GM19193 (cell line): Measurements from ENCODE around the gene FHIT.

ENCODE experiments used
- POLR2A ChIP-seq: IDR thresholded peaks from 4 replicates; pipeline ENCODE4 v1.6.1; 2011; ENCODE audit not compliant: insufficient read depth, insufficient read length; ENCODE audit errors: extremely low read depth

FHIT gene

GRCh38 chr3:61073566-61074165, 177.6 kb downstream of the FHIT start:
- TF ChIP-seq POLR2A = no peak

DNA sequence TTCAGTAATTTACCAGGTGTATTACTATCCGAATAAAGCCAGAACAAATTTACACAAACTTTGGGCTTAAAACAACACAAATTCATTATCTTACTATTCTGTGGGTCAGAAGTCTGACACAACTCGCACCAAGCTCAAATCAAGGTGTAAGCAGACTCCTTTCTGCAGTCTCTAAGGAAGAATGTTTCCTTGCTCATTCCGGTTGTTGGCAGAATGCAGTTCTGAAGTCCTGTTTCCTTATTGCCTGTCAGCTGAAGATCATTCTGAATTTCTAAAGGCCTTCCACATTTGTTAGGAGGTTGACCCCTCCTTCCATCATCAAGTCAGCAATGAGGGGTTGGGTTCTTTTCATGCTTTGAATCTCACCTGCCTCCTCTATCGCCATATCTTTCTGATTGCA, 183.2 kb downstream of the FHIT start:
- TF ChIP-seq POLR2A = no peak

- no peak for TF ChIP-seq POLR2A
Measured at GRCh38 chr3:61066800-61067199, 184.5 kb downstream of the FHIT start.

- TF ChIP-seq POLR2A = no peak
Measured at GRCh38 chr3:61065451-61066011, 185.7 kb downstream of the FHIT start.

DNA sequence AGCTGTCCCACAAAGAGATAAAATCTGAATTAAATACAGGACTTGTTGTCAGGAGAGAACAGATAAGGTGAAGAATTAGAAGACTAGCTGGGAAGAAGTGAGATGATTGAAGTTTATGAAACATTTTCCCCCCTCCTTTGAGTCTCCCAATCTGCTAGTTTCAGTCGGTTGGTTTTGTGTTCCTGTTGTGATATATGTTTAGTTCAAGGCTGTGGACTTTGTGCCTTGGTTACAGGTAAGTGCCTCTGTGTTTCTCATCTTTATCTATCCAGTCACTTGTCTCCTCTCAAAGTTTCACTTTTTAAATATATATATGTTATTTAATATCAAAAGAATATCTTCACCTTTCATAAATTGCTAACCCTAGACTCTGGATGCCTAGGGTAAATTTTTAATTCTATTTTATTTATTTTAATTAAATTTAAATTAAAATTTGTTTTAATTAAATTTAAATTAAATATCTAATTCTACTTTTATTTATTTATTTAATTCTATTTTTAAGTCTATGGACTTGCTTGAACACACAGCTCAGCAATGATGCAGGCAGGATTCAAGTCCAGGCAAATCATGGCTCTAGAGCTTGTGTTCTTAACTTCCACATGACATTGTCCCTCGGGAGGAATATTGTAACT, 190.0 kb downstream of the FHIT start:
- no peak for TF ChIP-seq POLR2A

DNA sequence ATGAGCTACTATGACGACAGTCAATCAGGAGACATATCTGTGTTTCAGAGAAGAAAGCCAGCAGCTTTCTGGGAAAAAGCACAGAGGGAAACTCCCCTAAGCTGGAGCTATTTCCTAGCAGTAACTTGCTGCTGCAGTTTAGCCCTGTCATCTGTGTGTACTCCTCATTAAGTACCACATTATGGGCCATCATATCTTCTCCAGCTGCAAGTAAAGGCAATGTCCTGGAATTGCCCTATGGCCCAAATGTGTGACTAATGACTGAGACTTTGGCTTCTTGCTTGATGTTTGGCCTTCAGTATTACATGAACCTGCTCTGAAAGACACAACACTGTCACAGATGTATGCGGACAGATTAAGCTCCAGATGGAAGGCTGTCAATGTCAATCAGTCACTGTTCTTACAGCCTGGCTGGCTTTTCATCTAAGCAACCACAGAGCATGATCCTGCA, 190.8 kb downstream of the FHIT start:
- TF ChIP-seq POLR2A = no peak

- no peak for TF ChIP-seq POLR2A
Measured at GRCh38 chr3:61058836-61059235, 192.4 kb downstream of the FHIT start.

- no peak for TF ChIP-seq POLR2A
Measured at GRCh38 chr3:61057464-61057863, 193.8 kb downstream of the FHIT start.

GRCh38 chr3:61055447-61055846, 195.8 kb downstream of the FHIT start:
- no peak for TF ChIP-seq POLR2A

DNA sequence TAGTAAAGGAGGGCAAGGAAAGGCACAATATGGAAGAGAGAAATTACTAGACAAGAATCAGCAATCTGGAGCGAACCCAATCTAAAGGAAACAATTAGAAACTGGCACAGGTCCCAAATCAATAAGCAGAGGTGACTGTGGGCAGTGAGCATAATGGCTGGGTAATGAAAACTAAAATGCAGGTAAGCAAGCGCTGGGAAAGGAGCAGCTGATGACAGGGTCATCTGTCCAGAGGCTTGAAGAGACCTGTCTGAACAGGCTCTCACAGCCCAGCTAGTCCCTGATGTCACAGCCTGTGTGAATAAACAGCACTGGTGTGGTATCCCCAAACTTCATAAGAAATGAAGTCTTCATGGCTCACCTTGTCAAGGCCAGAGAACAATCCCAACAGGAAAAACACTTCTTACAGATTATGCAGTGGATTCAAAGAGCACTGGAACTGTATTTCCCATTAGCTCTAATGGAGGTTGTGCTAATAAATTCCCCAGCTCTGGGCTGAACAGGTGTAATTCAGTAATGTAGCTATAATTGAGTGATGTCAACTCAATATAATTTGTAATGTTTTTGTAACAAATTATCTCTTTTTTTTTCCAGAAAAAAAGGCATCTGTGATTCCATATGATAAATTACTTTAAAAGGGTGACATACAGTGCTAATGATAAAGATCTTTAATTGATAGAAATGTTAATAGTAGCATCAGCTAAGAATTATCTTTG, 197.3 kb downstream of the FHIT start:
- TF ChIP-seq POLR2A = no peak

DNA sequence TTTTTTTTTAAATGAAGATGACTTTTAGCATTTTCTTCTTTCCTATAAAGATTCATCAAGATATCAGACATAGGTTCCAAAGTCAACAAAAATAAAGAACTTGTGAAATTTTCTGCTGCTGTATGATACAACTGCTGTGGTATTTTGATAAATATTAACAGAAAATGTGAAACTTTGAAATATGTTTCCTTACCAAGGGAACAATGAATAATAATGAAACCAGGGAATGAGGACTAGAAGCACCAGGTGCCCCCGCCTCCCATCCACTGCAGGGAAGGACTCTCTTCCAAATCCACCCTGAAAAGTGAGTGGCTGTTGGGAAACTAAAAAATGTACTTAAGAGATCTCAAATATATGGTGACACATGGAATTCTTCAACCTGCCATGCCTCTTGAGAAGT, 198.4 kb downstream of the FHIT start:
- TF ChIP-seq POLR2A = no peak

DNA sequence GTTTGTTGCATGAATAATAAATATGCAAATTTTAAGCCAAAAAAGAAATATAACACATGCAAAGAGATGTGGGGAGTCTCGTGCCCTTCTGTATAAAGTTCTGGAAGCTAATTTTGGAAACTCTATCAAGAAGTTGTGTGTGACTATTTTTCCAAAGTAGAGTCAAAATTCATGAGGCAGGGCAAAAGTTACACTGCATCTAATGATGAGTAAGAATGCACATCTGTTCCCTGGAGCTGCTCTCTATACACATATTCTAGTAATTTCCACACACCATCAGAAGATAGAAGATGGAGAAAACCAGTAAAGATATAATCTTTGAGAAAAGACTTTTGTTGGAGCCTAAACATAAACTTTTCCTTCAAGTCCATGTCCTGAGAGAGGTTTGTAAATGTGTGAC, 199.6 kb downstream of the FHIT start:
- no peak for TF ChIP-seq POLR2A

DNA sequence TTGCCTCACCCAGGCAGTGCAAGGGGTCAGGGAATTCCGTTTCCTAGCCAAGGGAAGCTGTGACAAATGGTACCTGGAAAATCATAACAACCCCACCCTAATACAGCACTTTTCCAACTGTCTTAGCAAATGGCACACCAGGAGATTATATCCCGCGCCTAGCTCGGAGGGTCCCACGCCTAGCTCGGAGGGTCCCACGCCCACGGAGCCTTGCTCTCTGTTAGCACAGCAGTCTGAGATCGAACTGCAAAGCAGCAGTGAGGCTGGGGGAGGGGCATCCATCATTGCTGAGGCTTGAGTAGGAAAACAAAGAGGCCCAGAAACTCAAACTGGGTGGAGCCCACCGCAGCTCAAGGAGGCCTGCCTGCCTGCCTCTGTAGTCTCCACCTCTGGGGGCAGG, 208.1 kb downstream of the FHIT start:
- no peak for TF ChIP-seq POLR2A

DNA sequence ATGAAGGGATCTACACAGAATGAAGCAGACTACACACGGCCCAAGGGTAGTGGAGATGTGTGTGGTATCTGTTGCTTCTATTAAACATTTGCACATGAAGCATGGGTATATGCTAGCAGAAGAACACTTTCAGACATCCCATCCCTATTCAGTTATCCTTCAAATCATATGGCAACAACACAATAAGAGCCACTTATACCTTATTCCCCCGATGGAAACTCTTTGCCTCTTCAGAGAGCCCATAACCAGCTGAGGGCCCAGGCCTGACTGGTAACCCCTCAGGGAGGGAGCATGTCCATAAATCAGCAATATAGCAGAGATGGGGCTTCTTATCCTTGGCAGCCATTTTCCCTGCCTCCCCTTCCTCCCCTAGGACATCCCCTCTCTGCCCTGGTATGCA, 210.6 kb downstream of the FHIT start:
- no peak for TF ChIP-seq POLR2A

DNA sequence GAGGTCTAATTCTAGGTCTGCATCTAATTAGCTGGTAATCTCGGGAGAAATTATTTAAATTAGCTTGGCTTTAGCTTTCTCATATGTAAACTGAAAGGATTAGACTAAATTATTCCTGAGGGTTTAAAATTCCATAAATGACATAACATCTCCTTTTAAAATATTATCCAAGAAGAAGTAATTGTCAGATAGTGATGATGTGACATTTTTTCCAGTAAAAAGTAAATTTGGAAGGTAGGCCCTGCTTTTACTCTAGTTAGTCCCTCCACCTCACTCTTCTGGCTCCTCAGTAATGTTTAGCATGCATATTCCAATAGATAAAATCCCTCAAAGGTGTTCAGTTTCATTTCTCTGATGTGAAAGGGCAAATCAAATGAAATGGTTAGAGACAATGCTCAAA, 215.7 kb downstream of the FHIT start:
- TF ChIP-seq POLR2A = no peak

- TF ChIP-seq POLR2A = no peak
Measured at GRCh38 chr3:61032991-61033390, 218.3 kb downstream of the FHIT start.
